ENCODE data around the gene GNAT1.
A peak's percentile ranks its signal among the peaks of the same experiment; 100 is the strongest.
"Not testable (repeated sequence)": the region's sequence is repeated elsewhere in the genome, so short reads cannot be mapped to it uniquely, and the experiment has no call there.

The GNAT1 gene

GRCh38 chr3:50222169-50222528 lies 30.7 kb downstream of the GNAT1 start:
- DNase-seq (ENCODE audit: low read depth) = no peak

- DNase-seq (ENCODE audit: low read depth) = no peak
Observed at GRCh38 chr3:50224639-50225038, 33.2 kb downstream of the GNAT1 start.

- no peak for DNase-seq (ENCODE audit: low read depth)
Observed at GRCh38 chr3:50226888-50227389, 35.5 kb downstream of the GNAT1 start.

GRCh38 chr3:50227390-50228183 lies 36.2 kb downstream of the GNAT1 start:
- peak; percentile 91 for DNase-seq (ENCODE audit: low read depth)

- DNase-seq (ENCODE audit: low read depth) = not testable (repeated sequence)
Observed at GRCh38 chr3:50228184-50228763, 36.9 kb downstream of the GNAT1 start.

- DNase-seq (ENCODE audit: low read depth) = no peak
Observed at GRCh38 chr3:50229490-50229889, 38.1 kb downstream of the GNAT1 start.

- DNase-seq (ENCODE audit: low read depth) = no peak
Observed at GRCh38 chr3:50230104-50230793, 38.8 kb downstream of the GNAT1 start.

GRCh38 chr3:50230794-50231125 lies 39.4 kb downstream of the GNAT1 start:
- DNase-seq (ENCODE audit: low read depth) = no peak

- no peak for DNase-seq (ENCODE audit: low read depth)
Observed at GRCh38 chr3:50231581-50231980, 40.2 kb downstream of the GNAT1 start.

GRCh38 chr3:50232303-50232702 lies 40.9 kb downstream of the GNAT1 start:
- DNase-seq (ENCODE audit: low read depth) = no peak

GRCh38 chr3:50233176-50233575 lies 41.8 kb downstream of the GNAT1 start:
- DNase-seq (ENCODE audit: low read depth) = no peak

- peak; percentile 99 for DNase-seq (ENCODE audit: low read depth)
Observed at GRCh38 chr3:50235716-50236483, 44.5 kb downstream of the GNAT1 start, which contains the start of gene GNAI2. Gene GNAI2, plus strand, starts transcription at chr3:50236204. Its CDS starts 132 bp downstream, at chr3:50236336.

- DNase-seq (ENCODE audit: low read depth) = no peak
Observed at GRCh38 chr3:50236484-50237132, 45.2 kb downstream of the GNAT1 start.

- no peak for DNase-seq (ENCODE audit: low read depth)
Observed at GRCh38 chr3:50237133-50237651, 45.8 kb downstream of the GNAT1 start.

GRCh38 chr3:50237754-50238548 lies 46.5 kb downstream of the GNAT1 start:
- peak; percentile 87 for DNase-seq (ENCODE audit: low read depth)

GRCh38 chr3:50238549-50239026 lies 47.2 kb downstream of the GNAT1 start:
- DNase-seq (ENCODE audit: low read depth) = no peak

- DNase-seq (ENCODE audit: low read depth) = no peak
Observed at GRCh38 chr3:50239649-50240048, 48.2 kb downstream of the GNAT1 start.

- no peak for DNase-seq (ENCODE audit: low read depth)
Observed at GRCh38 chr3:50241163-50241562, 49.8 kb downstream of the GNAT1 start.

GRCh38 chr3:50241713-50242380 lies 50.4 kb downstream of the GNAT1 start:
- no peak for DNase-seq (ENCODE audit: low read depth)

GRCh38 chr3:50242381-50242770 lies 51.0 kb downstream of the GNAT1 start:
- DNase-seq (ENCODE audit: low read depth) = no peak

Data from activated T-cell treated with anti-CD3 and anti-CD28 coated beads for 48 hours (primary cell).